Panc1 (cell line): Measurements from ENCODE around the gene CCDC187. TPM values are rescaled to one million over a fixed set of nuclear protein-coding genes. Genes with fewer than 3 reads are reported as not detected.

Source experiments
- ATAC-seq: fragments of 200-7000 bp; cut with Tn5 transposase; 2 replicates; pipeline ENCODE4 v1.9.1; 2020; ENCODE audit warnings: mild to moderate bottlenecking, moderate library complexity
- BruUV-seq: library from RNA; stranded (reverse); fragments of 400-500 nt; replicated peaks from 2 replicates; lab custom pipeline; 2021; lab: Mats Ljungman, UMichigan
- CTCF ChIA-PET: fragments of 300-600 bp; sonication (Branson Sonifier 250); formaldehyde crosslinking; loops from one replicate; lab custom pipeline; 2022; ENCODE audit warnings: antibody characterized with exemption; lab: Charles Lee
- POLR2A ChIA-PET: fragments of 300-600 bp; sonication (Branson Sonifier 250); formaldehyde crosslinking; loops from one replicate; lab custom pipeline; 2022; ENCODE audit warnings: antibody characterized with exemption; lab: Charles Lee
- DNase-seq: peaks from one replicate; pipeline ENCODE4 v3.0.0-alpha.2; 2010; ENCODE audit warnings: low read depth, low spot score
- H3K27ac ChIP-seq: 2 replicates; pipeline ENCODE4 v1.5.1; 2011; ENCODE audit warnings: mild to moderate bottlenecking, low read length, inconsistent platforms
- H3K27me3 ChIP-seq: fragments of 200-500 bp; sonication (Bioruptor generic); 2 replicates; pipeline ENCODE4 v1.6.0; 2014; ENCODE audit warnings: low read length, inconsistent platforms; ENCODE audit not compliant: control insufficient read depth, insufficient read depth
- H3K36me3 ChIP-seq: fragments of 200-500 bp; sonication (Bioruptor generic); 2 replicates; pipeline ENCODE4 v1.5.1; 2014; ENCODE audit warnings: inconsistent platforms, mild to moderate bottlenecking, low read length, moderate library complexity; ENCODE audit not compliant: control insufficient read depth, insufficient read depth
- H3K4me1 ChIP-seq: 2 replicates; pipeline ENCODE4 v1.5.1; 2011; ENCODE audit warnings: inconsistent platforms, mild to moderate bottlenecking, low read length, moderate library complexity; ENCODE audit not compliant: control insufficient read depth, insufficient read depth
- H3K4me3 ChIP-seq, 2 experiments: 2 replicates each; pipeline ENCODE4 v1.5.1; 2011 to 2012; ENCODE audit warnings: low read depth in 2 of 2, low read length in 2 of 2, mild to moderate bottlenecking in 2 of 2, inconsistent platforms in 1 of 2, moderate library complexity in 1 of 2
- H3K9me3 ChIP-seq: fragments of 200-500 bp; sonication (Bioruptor generic); 2 replicates; pipeline ENCODE4 v1.5.1; 2014; ENCODE audit warnings: low read depth, mild to moderate bottlenecking, inconsistent platforms, low read length, moderate library complexity; ENCODE audit not compliant: control insufficient read depth, insufficient read depth
- POLR2AphosphoS5 ChIP-seq: IDR thresholded peaks from 2 replicates; pipeline ENCODE4 v1.6.1; 2012; ENCODE audit warnings: mild to moderate bottlenecking, low read depth, low read length, moderate library complexity
- SIN3A ChIP-seq: IDR thresholded peaks from 2 replicates; pipeline ENCODE4 v1.6.1; 2012; ENCODE audit warnings: low read depth, mild to moderate bottlenecking, low read length, moderate library complexity, borderline replicate concordance; ENCODE audit not compliant: insufficient read depth
- TCF7L2 ChIP-seq: IDR thresholded peaks from 2 replicates; pipeline ENCODE4 v1.6.1; 2011; ENCODE audit warnings: mild to moderate bottlenecking, low read depth, low read length, inconsistent platforms
- in situ Hi-C: cut with HindIII; loops from 2 replicates; pipeline ENCODE4 v1.10.0; 2016; ENCODE audit warnings: low sequenced_read_pairs, low pct_unique_long_range_greater_than_20kb
- intact Hi-C: fragments of 100-400 bp; cut with micrococcal nuclease; formaldehyde crosslinking; loops from one replicate; pipeline ENCODE4 v1.10.0; 2022; ENCODE audit not compliant: unreplicated experiment
- total RNA-seq: library from RNA; stranded (reverse); gene quantifications from one replicate; pipeline ENCODE4 v1.2.1, GENCODE V29; 2021; ENCODE audit not compliant: unreplicated experiment
- TF ChIP-seq, protein P1 (sequence below): fragments of 450-650 bp; IDR thresholded peaks from 2 replicates; pipeline ENCODE4 v1.5.1; 2017; ENCODE audit warnings: mild to moderate bottlenecking
- TF ChIP-seq, protein P2 (sequence below), 2 experiments: IDR thresholded peaks; 2 replicates each; pipeline ENCODE4 v1.6.1; 2011 to 2012; ENCODE audit warnings: low read depth in 2 of 2, control low read depth in 1 of 2, low read length in 1 of 2, mild to moderate bottlenecking in 1 of 2, moderate library complexity in 1 of 2; ENCODE audit not compliant: insufficient read depth in 1 of 2

Gene CCDC187
- total RNA-seq, 1 experiment from 2014 or later: not detected

DNA sequence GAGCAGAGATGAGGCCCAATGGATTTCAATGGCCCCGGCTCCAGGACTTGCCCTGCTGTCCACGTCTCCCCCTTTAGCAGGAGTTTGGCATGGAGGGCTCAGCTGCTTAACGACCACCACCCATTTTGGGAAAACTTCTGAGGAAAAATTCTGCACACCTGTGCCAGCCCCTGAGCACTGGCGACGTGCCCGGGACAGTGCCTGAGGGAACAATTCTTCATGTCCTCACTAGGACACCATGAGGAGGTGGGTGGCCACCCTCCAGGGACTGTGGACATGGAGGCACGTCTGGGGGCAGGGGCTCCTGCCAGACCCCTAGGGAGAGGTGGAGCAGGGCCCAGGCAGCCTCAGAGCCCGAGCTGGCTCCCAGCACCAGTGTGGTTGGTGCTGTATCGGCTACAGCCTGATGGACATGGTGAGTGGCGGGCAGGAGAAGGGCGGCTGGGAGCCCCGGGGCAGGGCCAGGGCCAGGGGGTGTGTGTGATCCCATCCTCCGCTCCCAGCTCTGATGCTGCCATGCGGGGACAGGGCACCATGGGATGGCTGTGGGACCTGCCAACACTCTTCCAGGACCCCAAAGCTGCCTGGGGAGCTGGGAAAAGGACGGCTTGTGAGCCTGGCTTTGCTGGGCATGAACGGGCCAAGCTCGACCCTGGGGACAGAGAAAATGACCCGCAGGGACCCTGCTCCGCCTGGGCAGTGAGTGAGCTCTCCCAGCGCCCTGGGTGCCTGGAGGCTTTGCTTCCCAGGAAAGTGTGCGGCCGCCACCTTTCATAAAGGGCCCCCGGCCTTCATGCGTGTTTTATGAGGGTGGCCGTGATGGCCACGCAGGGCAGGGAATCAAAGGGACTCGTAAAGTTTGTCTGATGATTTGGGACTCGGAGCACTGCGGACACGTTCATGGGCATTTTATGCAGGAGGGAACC, 54.7 kb downstream of the CCDC187 start:
- H3K4me1 ChIP-seq: peaks cover 9% of the 10 kb centered on the region; the same call in 1 of the 2 replicates
- intact Hi-C loops (no loop called here), in situ Hi-C loops (no loop called here)
- BruUV-seq: no TSS peak
- no peak for TF ChIP-seq TCF7L2
- TF ChIP-seq, protein P1, sequence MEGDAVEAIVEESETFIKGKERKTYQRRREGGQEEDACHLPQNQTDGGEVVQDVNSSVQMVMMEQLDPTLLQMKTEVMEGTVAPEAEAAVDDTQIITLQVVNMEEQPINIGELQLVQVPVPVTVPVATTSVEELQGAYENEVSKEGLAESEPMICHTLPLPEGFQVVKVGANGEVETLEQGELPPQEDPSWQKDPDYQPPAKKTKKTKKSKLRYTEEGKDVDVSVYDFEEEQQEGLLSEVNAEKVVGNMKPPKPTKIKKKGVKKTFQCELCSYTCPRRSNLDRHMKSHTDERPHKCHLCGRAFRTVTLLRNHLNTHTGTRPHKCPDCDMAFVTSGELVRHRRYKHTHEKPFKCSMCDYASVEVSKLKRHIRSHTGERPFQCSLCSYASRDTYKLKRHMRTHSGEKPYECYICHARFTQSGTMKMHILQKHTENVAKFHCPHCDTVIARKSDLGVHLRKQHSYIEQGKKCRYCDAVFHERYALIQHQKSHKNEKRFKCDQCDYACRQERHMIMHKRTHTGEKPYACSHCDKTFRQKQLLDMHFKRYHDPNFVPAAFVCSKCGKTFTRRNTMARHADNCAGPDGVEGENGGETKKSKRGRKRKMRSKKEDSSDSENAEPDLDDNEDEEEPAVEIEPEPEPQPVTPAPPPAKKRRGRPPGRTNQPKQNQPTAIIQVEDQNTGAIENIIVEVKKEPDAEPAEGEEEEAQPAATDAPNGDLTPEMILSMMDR: no peak
- TF ChIP-seq, protein P2, sequence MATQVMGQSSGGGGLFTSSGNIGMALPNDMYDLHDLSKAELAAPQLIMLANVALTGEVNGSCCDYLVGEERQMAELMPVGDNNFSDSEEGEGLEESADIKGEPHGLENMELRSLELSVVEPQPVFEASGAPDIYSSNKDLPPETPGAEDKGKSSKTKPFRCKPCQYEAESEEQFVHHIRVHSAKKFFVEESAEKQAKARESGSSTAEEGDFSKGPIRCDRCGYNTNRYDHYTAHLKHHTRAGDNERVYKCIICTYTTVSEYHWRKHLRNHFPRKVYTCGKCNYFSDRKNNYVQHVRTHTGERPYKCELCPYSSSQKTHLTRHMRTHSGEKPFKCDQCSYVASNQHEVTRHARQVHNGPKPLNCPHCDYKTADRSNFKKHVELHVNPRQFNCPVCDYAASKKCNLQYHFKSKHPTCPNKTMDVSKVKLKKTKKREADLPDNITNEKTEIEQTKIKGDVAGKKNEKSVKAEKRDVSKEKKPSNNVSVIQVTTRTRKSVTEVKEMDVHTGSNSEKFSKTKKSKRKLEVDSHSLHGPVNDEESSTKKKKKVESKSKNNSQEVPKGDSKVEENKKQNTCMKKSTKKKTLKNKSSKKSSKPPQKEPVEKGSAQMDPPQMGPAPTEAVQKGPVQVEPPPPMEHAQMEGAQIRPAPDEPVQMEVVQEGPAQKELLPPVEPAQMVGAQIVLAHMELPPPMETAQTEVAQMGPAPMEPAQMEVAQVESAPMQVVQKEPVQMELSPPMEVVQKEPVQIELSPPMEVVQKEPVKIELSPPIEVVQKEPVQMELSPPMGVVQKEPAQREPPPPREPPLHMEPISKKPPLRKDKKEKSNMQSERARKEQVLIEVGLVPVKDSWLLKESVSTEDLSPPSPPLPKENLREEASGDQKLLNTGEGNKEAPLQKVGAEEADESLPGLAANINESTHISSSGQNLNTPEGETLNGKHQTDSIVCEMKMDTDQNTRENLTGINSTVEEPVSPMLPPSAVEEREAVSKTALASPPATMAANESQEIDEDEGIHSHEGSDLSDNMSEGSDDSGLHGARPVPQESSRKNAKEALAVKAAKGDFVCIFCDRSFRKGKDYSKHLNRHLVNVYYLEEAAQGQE (IDR thresholded peaks at IDR 0.05; ENCODE audit: insufficient read depth in 1 of 2, low read depth in 2 of 2, low read length in 1 of 2): no peak
- CTCF ChIA-PET: no interaction called here
- POLR2A ChIA-PET: no interaction called here
- H3K9me3 ChIP-seq: no peaks in the 10 kb centered on the region
- H3K36me3 ChIP-seq: peaks cover 4% of the 10 kb centered on the region; the same call in 1 of the 2 replicates
- no peaks in the 10 kb centered on the region for H3K27me3 ChIP-seq
- DNase-seq (no peak), ATAC-seq (no peak)
- no peak overlapping the region for H3K27ac ChIP-seq
- no peak overlapping the region for H3K4me3 ChIP-seq

DNA sequence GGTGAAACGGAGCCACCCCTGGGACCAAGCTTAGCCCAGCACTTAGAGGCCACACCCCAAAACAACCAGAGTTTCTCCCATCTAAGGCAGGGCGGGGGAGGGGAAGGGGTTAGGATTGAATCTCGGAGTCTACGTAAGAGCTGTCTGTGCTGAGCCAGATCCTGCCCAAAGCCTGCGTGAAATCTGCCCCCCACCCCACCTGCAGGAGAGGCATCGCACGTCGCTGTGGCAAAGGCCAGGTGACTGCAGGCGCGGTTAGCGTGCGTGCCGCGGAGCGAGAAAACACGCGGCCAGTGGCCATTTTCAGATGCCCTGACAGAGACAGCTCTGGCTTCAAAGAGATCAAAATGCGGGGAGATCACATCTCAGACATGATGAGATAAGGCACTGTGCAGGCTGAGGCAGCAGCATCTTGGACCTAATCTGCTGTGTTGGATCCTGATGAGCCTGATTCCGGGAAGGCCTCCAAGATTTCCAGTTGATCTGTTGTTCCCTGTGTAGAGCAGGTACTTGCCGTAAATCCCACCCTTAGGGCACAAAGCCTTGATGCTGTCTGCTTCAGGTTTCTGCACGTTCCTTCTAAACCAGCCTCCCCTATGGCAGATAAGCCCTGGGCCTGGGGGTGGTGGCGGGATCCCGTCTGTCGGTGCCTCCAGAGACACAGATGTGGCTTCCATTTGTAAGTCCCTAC, 55.8 kb downstream of the CCDC187 start:
- H3K4me1 ChIP-seq: peaks cover 15% of the 10 kb centered on the region
- ChIA-PET POLR2A (no interaction called here), CTCF (interaction anchor here (0.6 kb wide), 1 partner anchor 1394 kb away, joined by 3 read pairs; no protein-coding TSS in a partner anchor)
- DNase-seq (no peak), ATAC-seq (no peak)
- peaks cover 4% of the 10 kb centered on the region; the same call in 1 of the 2 replicates for H3K36me3 ChIP-seq
- no peaks in the 10 kb centered on the region for H3K27me3 ChIP-seq
- TF ChIP-seq SIN3A (no peak), TCF7L2 (no peak)
- intact Hi-C loops: no loop called here
- no peaks in the 10 kb centered on the region for H3K9me3 ChIP-seq
- no peak overlapping the region for H3K4me3 ChIP-seq
- no peak overlapping the region for H3K27ac ChIP-seq
- BruUV-seq: no TSS peak
- in situ Hi-C loops: no loop called here

DNA sequence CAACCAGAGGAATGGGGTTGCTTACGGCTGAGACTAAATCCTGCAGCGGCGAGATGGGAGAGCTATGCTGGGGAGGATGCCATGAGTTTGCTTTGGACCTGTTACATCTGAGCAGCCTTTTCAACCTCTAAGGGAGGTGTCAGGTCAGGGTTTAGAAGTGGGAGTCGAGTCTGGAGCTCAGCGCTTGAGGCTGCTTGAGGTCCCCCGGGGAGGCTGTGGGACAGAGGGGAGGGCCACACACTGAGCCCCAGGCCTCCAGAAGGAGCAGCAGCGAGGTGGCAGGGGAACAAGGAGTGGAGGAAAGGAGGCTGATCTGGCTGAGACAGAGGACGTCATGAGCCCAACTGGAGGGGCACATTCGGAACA, 56.4 kb downstream of the CCDC187 start:
- TF ChIP-seq, protein P1: no peak
- TF ChIP-seq, protein P2 (IDR thresholded peaks at IDR 0.05; ENCODE audit: insufficient read depth in 1 of 2, low read depth in 2 of 2, low read length in 1 of 2): no peak
- TF ChIP-seq POLR2AphosphoS5 (no peak), SIN3A (no peak), TCF7L2 (no peak)
- H3K4me3 ChIP-seq: no peak overlapping the region
- in situ Hi-C loops: no loop called here
- H3K36me3 ChIP-seq: peaks cover 4% of the 10 kb centered on the region; the same call in 1 of the 2 replicates
- peaks cover 15% of the 10 kb centered on the region for H3K4me1 ChIP-seq
- intact Hi-C loops: no loop called here
- no peak for ATAC-seq
- no peak for DNase-seq
- ChIA-PET CTCF (interaction anchor here (0.6 kb wide), 1 partner anchor 1394 kb away, joined by 3 read pairs; no protein-coding TSS in a partner anchor), POLR2A (no interaction called here)
- no peak overlapping the region for H3K27ac ChIP-seq
- no peaks in the 10 kb centered on the region for H3K27me3 ChIP-seq
- no TSS peak for BruUV-seq
- no peaks in the 10 kb centered on the region for H3K9me3 ChIP-seq
